Fibroblast of the aortic adventitia (primary cell): ENCODE measurements around the gene PARD6B. TPM values are rescaled to one million over a fixed set of nuclear protein-coding genes. Genes with fewer than 3 reads are reported as not detected.
"Not testable (repeated sequence)": the region's sequence is repeated elsewhere in the genome, so short reads cannot be mapped to it uniquely, and the experiment has no call there.

Experiments
- DNase-seq: peaks from one replicate; pipeline ENCODE4 v3.0.0-alpha.2; 2010; ENCODE audit warnings: low read depth
- H3K4me3 ChIP-seq: 2 replicates; pipeline ENCODE4 v1.5.1; 2011; ENCODE audit warnings: low read depth, mild to moderate bottlenecking, control low read depth, low read length, moderate library complexity
- total RNA-seq: library from RNA; depleted of rRNA; stranded (reverse); fragments of >200 nt; gene quantifications from 2 replicates; pipeline ENCODE4 v1.2.3, GENCODE V29; 2012; ENCODE audit warnings: low replicate concordance
- TF ChIP-seq, protein P1 (sequence below): IDR thresholded peaks from 2 replicates; pipeline ENCODE4 v1.5.1; 2011; ENCODE audit warnings: mild to moderate bottlenecking, low read length, control low read depth, inconsistent platforms; ENCODE audit not compliant: insufficient read depth

The PARD6B gene
- total RNA-seq, 1 donor = 1.5 TPM

DNA sequence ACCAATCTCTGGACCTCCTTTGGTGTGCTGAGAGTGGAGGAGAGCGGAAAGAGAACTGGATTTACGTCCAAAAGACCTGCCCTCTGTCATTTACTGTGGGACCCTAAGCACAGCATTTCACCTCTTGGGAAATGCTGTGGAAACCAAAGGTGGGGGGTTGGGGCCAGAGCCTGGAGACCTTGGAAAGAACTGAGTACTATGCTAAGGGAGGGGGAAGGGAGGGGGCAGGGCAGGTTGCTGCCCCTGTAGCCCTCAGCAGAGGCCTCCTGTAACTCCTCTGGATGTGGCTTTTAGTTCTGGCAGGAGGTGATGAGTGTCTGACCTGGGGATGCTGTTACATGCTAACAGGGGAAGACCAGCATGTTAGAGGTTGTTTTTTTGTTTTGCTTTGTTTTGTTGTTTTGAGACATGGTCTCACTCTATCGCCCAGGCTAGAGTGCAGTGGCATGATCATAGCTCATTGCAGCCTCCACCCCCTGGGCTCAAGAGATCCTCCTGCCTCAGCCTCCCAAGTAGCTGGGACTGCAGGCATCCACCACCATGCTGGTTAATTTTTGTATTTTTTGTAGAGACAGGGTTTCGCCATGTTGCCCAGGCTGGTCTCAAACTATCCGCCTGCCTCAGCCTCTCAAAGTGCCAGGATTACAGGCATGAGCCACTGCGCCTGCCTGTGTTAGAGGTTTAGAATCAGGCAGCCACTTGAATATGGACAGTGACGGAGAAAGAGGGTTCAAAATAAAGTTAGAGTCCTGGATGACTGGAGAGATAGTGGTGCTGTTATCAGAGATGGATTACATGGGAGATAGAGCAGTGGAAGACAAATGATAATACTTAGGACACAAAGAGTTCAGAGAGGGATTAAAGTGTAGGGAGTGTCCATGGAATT, 18.4 kb upstream of the PARD6B start:
- DNase-seq = no peak
- no peak overlapping the region for H3K4me3 ChIP-seq
- TF ChIP-seq, protein P1, sequence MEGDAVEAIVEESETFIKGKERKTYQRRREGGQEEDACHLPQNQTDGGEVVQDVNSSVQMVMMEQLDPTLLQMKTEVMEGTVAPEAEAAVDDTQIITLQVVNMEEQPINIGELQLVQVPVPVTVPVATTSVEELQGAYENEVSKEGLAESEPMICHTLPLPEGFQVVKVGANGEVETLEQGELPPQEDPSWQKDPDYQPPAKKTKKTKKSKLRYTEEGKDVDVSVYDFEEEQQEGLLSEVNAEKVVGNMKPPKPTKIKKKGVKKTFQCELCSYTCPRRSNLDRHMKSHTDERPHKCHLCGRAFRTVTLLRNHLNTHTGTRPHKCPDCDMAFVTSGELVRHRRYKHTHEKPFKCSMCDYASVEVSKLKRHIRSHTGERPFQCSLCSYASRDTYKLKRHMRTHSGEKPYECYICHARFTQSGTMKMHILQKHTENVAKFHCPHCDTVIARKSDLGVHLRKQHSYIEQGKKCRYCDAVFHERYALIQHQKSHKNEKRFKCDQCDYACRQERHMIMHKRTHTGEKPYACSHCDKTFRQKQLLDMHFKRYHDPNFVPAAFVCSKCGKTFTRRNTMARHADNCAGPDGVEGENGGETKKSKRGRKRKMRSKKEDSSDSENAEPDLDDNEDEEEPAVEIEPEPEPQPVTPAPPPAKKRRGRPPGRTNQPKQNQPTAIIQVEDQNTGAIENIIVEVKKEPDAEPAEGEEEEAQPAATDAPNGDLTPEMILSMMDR = no peak

DNA sequence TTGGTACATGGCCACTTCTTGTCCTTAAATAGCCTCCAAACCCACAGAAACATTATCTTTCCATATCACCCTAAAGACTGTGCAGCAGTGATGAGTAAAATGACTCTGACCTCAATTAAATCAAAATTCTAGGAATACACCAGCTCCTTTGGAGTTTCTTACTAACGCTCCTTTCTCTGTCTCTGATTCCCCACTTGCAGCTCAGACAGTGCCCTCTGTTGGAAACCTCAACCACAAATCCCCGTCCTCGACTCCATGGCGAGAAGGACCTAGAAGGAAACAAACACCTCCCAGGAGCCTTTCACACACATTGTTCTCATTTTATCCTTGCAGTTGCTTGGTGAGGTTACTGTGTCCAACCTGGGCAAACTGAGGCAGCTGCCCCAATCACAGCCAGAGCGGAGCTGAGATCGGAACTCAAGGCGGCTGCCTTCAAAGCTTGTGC, 17.7 kb upstream of the PARD6B start:
- peak; percentile 75 for DNase-seq
- TF ChIP-seq, protein P1 = peak; percentile 67
- H3K4me3 ChIP-seq = no peak overlapping the region

DNA sequence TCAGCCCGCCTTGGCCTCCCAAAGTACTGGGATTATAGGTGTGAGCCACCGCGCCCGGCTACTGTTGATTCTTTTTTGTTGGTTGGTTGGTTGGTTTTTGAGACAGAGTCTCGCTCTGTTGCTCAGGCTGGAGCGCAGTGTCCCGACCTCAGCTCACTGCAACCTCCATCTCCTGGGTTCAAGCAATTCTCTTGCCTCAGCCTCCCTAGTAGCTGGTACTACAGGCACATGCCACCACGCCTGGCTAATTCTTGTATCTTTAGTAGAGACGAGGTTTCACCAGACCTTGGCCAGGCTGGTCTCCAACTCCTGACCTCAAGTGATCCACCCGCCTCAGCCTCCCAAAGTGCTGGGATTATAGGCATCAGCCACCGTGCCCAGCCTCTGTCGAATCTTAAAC, 17.0 kb upstream of the PARD6B start:
- DNase-seq, H3K4me3 ChIP-seq: not testable (repeated sequence)

DNA sequence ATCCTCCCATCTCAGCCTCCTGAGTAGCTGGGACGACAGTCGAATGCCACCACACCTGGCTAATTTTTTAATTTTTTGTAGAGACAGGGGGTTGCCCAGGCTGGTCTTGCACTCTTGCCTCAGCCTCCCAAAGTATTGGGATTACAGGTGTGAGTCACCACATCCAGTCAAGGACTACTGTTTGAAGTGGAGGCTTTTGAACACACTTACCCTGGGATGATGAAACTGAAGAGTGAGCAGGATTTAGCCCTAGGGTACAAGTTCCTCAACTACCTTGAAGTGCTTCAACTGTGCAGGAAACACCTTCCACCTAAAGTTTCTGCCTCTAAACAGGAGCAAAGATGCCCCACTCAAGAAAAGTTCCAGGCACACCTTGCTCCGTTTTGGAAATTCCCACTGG, 15.7 kb upstream of the PARD6B start:
- no peak overlapping the region for H3K4me3 ChIP-seq
- TF ChIP-seq, protein P1 = no peak
- DNase-seq = no peak

DNA sequence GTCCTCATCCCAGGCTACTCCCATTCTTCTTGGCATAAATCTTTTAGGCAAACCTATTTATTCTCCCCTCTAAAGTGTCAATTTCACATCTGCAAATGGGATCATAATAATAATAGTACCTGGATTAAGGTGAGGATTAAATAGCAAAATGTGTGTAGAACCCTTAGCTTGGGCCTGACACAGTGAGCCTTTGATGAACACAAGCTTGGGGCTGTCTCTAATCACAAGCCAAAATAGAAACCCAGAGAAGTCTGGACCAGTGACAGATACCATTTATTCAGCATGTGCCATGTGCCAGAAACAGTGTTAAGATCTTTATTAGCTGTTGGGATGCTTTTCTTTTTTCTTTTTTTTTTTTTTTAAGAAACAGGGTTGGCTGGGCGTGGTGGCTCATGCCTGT, 14.9 kb upstream of the PARD6B start:
- DNase-seq = no peak
- no peak overlapping the region for H3K4me3 ChIP-seq
- TF ChIP-seq, protein P1 = no peak

DNA sequence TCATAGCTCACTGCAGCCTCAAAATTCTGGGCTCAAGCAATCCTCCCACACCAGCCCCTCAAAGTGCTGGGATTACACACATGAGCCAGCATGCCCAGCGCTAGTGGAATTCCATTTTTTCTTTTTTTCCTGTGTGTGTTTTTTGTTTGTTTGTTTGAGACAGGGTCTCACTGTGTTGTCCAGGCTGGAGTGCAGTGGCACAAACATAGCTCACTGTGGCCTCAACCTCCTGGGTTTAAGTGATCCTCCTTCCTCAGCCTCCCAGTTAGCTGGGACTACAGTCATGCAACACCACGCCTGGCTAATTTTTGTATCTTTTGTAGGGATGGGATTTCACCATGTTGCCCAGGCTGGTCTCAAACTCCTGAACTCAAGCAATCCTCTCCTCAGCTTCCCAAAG, 14.1 kb upstream of the PARD6B start:
- H3K4me3 ChIP-seq = no peak overlapping the region
- no peak for DNase-seq
- TF ChIP-seq, protein P1 = no peak

DNA sequence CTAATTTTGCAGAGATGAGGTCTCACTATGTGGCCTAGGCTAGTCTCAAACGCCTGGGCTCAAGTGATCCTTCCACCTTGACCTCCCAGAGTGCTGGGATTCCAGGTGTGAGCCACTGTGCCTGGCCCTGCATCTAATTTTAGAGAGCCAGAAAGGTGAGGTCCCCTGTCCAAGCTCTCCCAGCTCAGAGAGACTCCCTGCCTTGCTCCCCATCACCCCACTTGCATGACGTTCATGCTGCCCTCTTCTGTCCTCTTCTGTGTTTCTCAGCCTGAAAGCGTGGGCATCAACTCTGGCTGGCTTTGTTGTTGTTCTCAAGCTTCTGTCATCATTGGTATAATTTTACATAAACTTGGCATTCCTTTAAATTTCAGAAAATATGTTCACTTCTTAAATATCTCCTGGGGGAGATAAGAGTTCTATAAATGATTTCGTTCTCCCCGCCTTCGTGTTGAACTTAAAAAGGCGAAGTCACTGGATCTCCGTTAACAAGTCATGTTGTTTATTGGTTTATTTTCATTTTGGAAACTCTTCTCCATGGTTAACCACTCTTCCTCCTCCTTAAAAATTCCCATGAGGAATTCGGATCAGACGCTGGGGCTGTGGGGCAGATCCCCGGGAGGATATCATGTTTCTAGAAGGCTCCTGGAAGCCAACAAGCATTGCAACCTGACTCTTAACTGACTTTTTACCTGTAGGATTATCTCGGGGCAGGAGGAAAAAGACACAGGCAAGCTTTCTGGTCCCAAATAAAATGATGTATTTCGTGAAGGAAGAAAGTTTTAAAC, 13.2 kb upstream of the PARD6B start:
- no peak overlapping the region for H3K4me3 ChIP-seq
- no peak for DNase-seq
- TF ChIP-seq, protein P1 = no peak
